ENCODE measurements around the gene SRR. TPM values are rescaled to one million over a fixed set of nuclear protein-coding genes. Genes with fewer than 3 reads are reported as not detected.

The SRR gene
- total RNA-seq, 1 experiment from 2014 or later: 11.8 TPM

DNA sequence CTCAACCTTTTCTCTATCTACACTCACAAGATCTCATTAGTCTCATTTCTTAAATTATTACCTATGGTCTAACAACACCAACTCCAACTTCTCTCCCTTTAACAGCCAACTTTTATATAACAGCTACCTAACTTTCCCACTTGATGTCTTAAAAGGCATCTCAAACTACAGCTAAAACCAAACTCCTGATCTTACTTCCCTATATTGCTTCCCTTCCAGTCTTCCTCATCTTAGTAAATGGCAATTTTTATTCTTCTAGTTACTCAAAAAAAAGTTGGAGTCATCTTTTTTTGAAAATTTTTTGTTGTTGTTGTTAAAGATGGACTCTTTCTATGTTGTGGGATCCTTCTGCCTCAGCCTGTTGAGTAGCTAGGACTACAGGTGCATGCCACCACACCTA, 15.3 kb downstream of the SRR start:
- Histone ChIP-seq H3K27ac (ENCODE audit: low read length) (no peak overlapping the region), H3K4me1 (ENCODE audit: control insufficient read depth, insufficient read depth, low read length) (no peaks in the 10 kb centered on the region), H3K36me3 (ENCODE audit: control insufficient read depth, insufficient read depth, low read length) (peaks cover 11% of the 10 kb centered on the region; the same call in 1 of the 2 replicates), H3K9me3 (ENCODE audit: control insufficient read depth, insufficient read depth, low read depth, low read length) (no peaks in the 10 kb centered on the region), H3K27me3 (ENCODE audit: control insufficient read depth, insufficient read depth, low read length) (no peaks in the 10 kb centered on the region), H3K4me3 (ENCODE audit: low read depth in 2 of 2, low read length in 2 of 2) (no peak overlapping the region)
- DNase-seq (ENCODE audit: low read depth, low spot score) (no peak), ATAC-seq (no peak)
- intact Hi-C loops (cut with micrococcal nuclease; ENCODE audit: unreplicated experiment) (no loop called here), in situ Hi-C loops (cut with HindIII; ENCODE audit: low pct_unique_long_range_greater_than_20kb, low sequenced_read_pairs) (no loop called here)
- ChIA-PET POLR2A (interaction anchor here (0.6 kb wide), 1 partner anchor 12 kb away, joined by 3 read pairs; no protein-coding TSS in a partner anchor), CTCF (no interaction called here)
- no TSS peak for BruUV-seq (replicated peaks)
- TF ChIP-seq, protein P1, sequence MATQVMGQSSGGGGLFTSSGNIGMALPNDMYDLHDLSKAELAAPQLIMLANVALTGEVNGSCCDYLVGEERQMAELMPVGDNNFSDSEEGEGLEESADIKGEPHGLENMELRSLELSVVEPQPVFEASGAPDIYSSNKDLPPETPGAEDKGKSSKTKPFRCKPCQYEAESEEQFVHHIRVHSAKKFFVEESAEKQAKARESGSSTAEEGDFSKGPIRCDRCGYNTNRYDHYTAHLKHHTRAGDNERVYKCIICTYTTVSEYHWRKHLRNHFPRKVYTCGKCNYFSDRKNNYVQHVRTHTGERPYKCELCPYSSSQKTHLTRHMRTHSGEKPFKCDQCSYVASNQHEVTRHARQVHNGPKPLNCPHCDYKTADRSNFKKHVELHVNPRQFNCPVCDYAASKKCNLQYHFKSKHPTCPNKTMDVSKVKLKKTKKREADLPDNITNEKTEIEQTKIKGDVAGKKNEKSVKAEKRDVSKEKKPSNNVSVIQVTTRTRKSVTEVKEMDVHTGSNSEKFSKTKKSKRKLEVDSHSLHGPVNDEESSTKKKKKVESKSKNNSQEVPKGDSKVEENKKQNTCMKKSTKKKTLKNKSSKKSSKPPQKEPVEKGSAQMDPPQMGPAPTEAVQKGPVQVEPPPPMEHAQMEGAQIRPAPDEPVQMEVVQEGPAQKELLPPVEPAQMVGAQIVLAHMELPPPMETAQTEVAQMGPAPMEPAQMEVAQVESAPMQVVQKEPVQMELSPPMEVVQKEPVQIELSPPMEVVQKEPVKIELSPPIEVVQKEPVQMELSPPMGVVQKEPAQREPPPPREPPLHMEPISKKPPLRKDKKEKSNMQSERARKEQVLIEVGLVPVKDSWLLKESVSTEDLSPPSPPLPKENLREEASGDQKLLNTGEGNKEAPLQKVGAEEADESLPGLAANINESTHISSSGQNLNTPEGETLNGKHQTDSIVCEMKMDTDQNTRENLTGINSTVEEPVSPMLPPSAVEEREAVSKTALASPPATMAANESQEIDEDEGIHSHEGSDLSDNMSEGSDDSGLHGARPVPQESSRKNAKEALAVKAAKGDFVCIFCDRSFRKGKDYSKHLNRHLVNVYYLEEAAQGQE (IDR thresholded peaks at IDR 0.05; ENCODE audit: insufficient read depth in 1 of 2, low read depth in 2 of 2, low read length in 1 of 2): no peak
- TF ChIP-seq POLR2AphosphoS5 (IDR thresholded peaks at IDR 0.05; ENCODE audit: low read depth, low read length): no peak
- TF ChIP-seq, protein P2, sequence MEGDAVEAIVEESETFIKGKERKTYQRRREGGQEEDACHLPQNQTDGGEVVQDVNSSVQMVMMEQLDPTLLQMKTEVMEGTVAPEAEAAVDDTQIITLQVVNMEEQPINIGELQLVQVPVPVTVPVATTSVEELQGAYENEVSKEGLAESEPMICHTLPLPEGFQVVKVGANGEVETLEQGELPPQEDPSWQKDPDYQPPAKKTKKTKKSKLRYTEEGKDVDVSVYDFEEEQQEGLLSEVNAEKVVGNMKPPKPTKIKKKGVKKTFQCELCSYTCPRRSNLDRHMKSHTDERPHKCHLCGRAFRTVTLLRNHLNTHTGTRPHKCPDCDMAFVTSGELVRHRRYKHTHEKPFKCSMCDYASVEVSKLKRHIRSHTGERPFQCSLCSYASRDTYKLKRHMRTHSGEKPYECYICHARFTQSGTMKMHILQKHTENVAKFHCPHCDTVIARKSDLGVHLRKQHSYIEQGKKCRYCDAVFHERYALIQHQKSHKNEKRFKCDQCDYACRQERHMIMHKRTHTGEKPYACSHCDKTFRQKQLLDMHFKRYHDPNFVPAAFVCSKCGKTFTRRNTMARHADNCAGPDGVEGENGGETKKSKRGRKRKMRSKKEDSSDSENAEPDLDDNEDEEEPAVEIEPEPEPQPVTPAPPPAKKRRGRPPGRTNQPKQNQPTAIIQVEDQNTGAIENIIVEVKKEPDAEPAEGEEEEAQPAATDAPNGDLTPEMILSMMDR (IDR thresholded peaks at IDR 0.05): no peak
- TF ChIP-seq SIN3A (IDR thresholded peaks at IDR 0.05; ENCODE audit: borderline replicate concordance, insufficient read depth, low read depth, low read length): no peak
- no peak for TF ChIP-seq TCF7L2 (IDR thresholded peaks at IDR 0.05; ENCODE audit: low read depth, low read length)

DNA sequence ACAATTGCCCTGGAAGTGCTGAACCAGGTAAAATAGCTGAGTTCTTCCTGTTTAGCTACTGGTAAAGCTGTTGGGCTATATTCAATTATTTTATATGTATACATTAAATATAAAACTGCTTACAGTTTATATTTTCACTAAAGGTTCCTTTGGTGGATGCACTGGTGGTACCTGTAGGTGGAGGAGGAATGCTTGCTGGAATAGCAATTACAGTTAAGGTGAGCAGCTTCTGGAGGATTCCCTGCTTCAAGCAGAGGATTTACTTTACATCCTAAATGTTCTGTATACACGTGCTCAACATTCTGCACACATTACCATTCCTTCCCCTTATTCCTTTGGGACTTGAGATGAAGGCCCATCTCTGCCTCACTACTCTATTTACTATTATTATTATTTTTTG, 17.6 kb downstream of the SRR start:
- TF ChIP-seq TCF7L2 (IDR thresholded peaks at IDR 0.05; ENCODE audit: low read depth, low read length): no peak
- no peak for TF ChIP-seq POLR2AphosphoS5 (IDR thresholded peaks at IDR 0.05; ENCODE audit: low read depth, low read length)
- TF ChIP-seq, protein P1 (IDR thresholded peaks at IDR 0.05; ENCODE audit: insufficient read depth in 1 of 2, low read depth in 2 of 2, low read length in 1 of 2): no peak
- TF ChIP-seq SIN3A (IDR thresholded peaks at IDR 0.05; ENCODE audit: borderline replicate concordance, insufficient read depth, low read depth, low read length): no peak
- TF ChIP-seq, protein P2 (IDR thresholded peaks at IDR 0.05): no peak
- intact Hi-C loops (cut with micrococcal nuclease; ENCODE audit: unreplicated experiment) (no loop called here), in situ Hi-C loops (cut with HindIII; ENCODE audit: low pct_unique_long_range_greater_than_20kb, low sequenced_read_pairs) (no loop called here)
- peaks cover 26% of the 10 kb centered on the region for H3K36me3 ChIP-seq (ENCODE audit: control insufficient read depth, insufficient read depth, low read length)
- BruUV-seq (replicated peaks): no TSS peak
- DNase-seq (ENCODE audit: low read depth, low spot score) (no peak), ATAC-seq (no peak)
- ChIA-PET POLR2A (no interaction called here), CTCF (no interaction called here)
- H3K4me3 ChIP-seq (ENCODE audit: low read depth in 2 of 2, low read length in 2 of 2): no peak overlapping the region
- no peaks in the 10 kb centered on the region for H3K4me1 ChIP-seq (ENCODE audit: control insufficient read depth, insufficient read depth, low read length)
- no peak overlapping the region for H3K27ac ChIP-seq (ENCODE audit: low read length)
- H3K9me3 ChIP-seq (ENCODE audit: control insufficient read depth, insufficient read depth, low read depth, low read length): no peaks in the 10 kb centered on the region
- H3K27me3 ChIP-seq (ENCODE audit: control insufficient read depth, insufficient read depth, low read length): no peaks in the 10 kb centered on the region
